ENCODE data around the gene MYOCD.

The MYOCD gene

GRCh38 chr17:12656354-12656753, 9.3 kb upstream of the MYOCD start:
- H3K9ac ChIP-seq (ENCODE audit: low read depth, low read length, poor library complexity, severe bottlenecking), result no peak overlapping the region
- no peaks in the 10 kb centered on the region for H3K4me1 ChIP-seq (ENCODE audit: insufficient read depth, low read length, poor library complexity, severe bottlenecking)
- no peak overlapping the region for H3K4me3 ChIP-seq (ENCODE audit: low read length, poor library complexity, severe bottlenecking)
- no peaks in the 10 kb centered on the region for H3F3A ChIP-seq (ENCODE audit: low read depth)
- no peak overlapping the region for H2AFZ ChIP-seq (ENCODE audit: low read length)
- H3K4me2 ChIP-seq (ENCODE audit: low read depth, low read length, poor library complexity, severe bottlenecking), result no peak overlapping the region
- no peaks in the 10 kb centered on the region for H4K20me1 ChIP-seq (ENCODE audit: insufficient read depth, low read length, poor library complexity, severe bottlenecking)
- no peaks in the 10 kb centered on the region for H3K27me3 ChIP-seq (ENCODE audit: insufficient read depth, low read length, poor library complexity, severe bottlenecking)
- H3K79me2 ChIP-seq (ENCODE audit: insufficient read depth, low read length), result no peaks in the 10 kb centered on the region
- H3K36me3 ChIP-seq (ENCODE audit: insufficient read depth, low read length), result no peaks in the 10 kb centered on the region
- H3K9me2 ChIP-seq (replicated peaks; ENCODE audit: low read depth, low read length), result no peaks in the 10 kb centered on the region
- H3K9me3 ChIP-seq (ENCODE audit: insufficient read depth, low read depth, low read length), result no peaks in the 10 kb centered on the region
- no peak for TF ChIP-seq CTCF (conservative IDR thresholded peaks at IDR 0.05; ENCODE audit: low read length)
- no peak for TF ChIP-seq EZH2phosphoT487 (IDR thresholded peaks at IDR 0.05; ENCODE audit: borderline replicate concordance)

GRCh38 chr17:12659500-12659899, 6.2 kb upstream of the MYOCD start:
- H3K9ac ChIP-seq (ENCODE audit: low read depth, low read length, poor library complexity, severe bottlenecking), result no peak overlapping the region
- H3K9me2 ChIP-seq (replicated peaks; ENCODE audit: low read depth, low read length), result no peaks in the 10 kb centered on the region
- H3K36me3 ChIP-seq (ENCODE audit: insufficient read depth, low read length), result no peaks in the 10 kb centered on the region
- TF ChIP-seq EZH2phosphoT487 (IDR thresholded peaks at IDR 0.05; ENCODE audit: borderline replicate concordance), result no peak
- TF ChIP-seq CTCF (conservative IDR thresholded peaks at IDR 0.05; ENCODE audit: low read length), result no peak
- no peak overlapping the region for H2AFZ ChIP-seq (ENCODE audit: low read length)
- H3F3A ChIP-seq (ENCODE audit: low read depth), result no peaks in the 10 kb centered on the region
- H3K79me2 ChIP-seq (ENCODE audit: insufficient read depth, low read length), result no peaks in the 10 kb centered on the region
- H3K4me2 ChIP-seq (ENCODE audit: low read depth, low read length, poor library complexity, severe bottlenecking), result no peak overlapping the region
- H3K9me3 ChIP-seq (ENCODE audit: insufficient read depth, low read depth, low read length), result no peaks in the 10 kb centered on the region; the same call in 1 of the 2 replicates
- no peak overlapping the region for H3K4me3 ChIP-seq (ENCODE audit: low read length, poor library complexity, severe bottlenecking)
- no peaks in the 10 kb centered on the region for H4K20me1 ChIP-seq (ENCODE audit: insufficient read depth, low read length, poor library complexity, severe bottlenecking)
- H3K4me1 ChIP-seq (ENCODE audit: insufficient read depth, low read length, poor library complexity, severe bottlenecking), result no peaks in the 10 kb centered on the region
- no peaks in the 10 kb centered on the region for H3K27me3 ChIP-seq (ENCODE audit: insufficient read depth, low read length, poor library complexity, severe bottlenecking)

GRCh38 chr17:12664252-12664651, 1.4 kb upstream of the MYOCD start:
- no peaks in the 10 kb centered on the region for H3K9me2 ChIP-seq (replicated peaks; ENCODE audit: low read depth, low read length)
- H4K20me1 ChIP-seq (ENCODE audit: insufficient read depth, low read length, poor library complexity, severe bottlenecking), result no peaks in the 10 kb centered on the region
- H3K27me3 ChIP-seq (ENCODE audit: insufficient read depth, low read length, poor library complexity, severe bottlenecking), result no peaks in the 10 kb centered on the region
- no peaks in the 10 kb centered on the region for H3K4me1 ChIP-seq (ENCODE audit: insufficient read depth, low read length, poor library complexity, severe bottlenecking)
- no peak overlapping the region for H2AFZ ChIP-seq (ENCODE audit: low read length)
- H3K4me2 ChIP-seq (ENCODE audit: low read depth, low read length, poor library complexity, severe bottlenecking), result no peak overlapping the region
- H3K4me3 ChIP-seq (ENCODE audit: low read length, poor library complexity, severe bottlenecking), result no peak overlapping the region
- H3K79me2 ChIP-seq (ENCODE audit: insufficient read depth, low read length), result no peaks in the 10 kb centered on the region
- no peak overlapping the region for H3K9ac ChIP-seq (ENCODE audit: low read depth, low read length, poor library complexity, severe bottlenecking)
- H3K36me3 ChIP-seq (ENCODE audit: insufficient read depth, low read length), result no peaks in the 10 kb centered on the region
- no peaks in the 10 kb centered on the region for H3F3A ChIP-seq (ENCODE audit: low read depth)
- peaks cover 4% of the 10 kb centered on the region; the same call in 1 of the 2 replicates for H3K9me3 ChIP-seq (ENCODE audit: insufficient read depth, low read depth, low read length)
- TF ChIP-seq EZH2phosphoT487 (IDR thresholded peaks at IDR 0.05; ENCODE audit: borderline replicate concordance), result no peak
- no peak for TF ChIP-seq CTCF (conservative IDR thresholded peaks at IDR 0.05; ENCODE audit: low read length)
